ENCODE results near the gene U2AF2. TPM values are rescaled to one million over a fixed set of nuclear protein-coding genes. Genes with fewer than 3 reads are reported as not detected.

U2AF2 gene
- total RNA-seq, 1 donor from 2014 or later, result 145 TPM

GRCh38 chr19:55674459-55674840 is 19.6 kb downstream of the U2AF2 start:
- peaks cover 0 to 46% of the 10 kb centered on the region in 2 donors for H3K36me3 ChIP-seq
- H3K4me1 ChIP-seq, result peaks cover 52% of the 10 kb centered on the region
- TF ChIP-seq CTCF (IDR thresholded peaks at IDR 0.05), result no peak
- no peak for TF ChIP-seq POLR2A (IDR thresholded peaks at IDR 0.05)
- no peak for TF ChIP-seq POLR2AphosphoS5 (IDR thresholded peaks at IDR 0.05; ENCODE audit: insufficient read depth in 1 of 2, low read depth in 1 of 2)
- no peaks in the 10 kb centered on the region for H3K27me3 ChIP-seq
- intact Hi-C loops (cut with DNase I), result no loop called here
- peak overlapping the region; percentile 71 to 84 for H3K4me3 ChIP-seq
- H3K9me3 ChIP-seq, result no peaks in the 10 kb centered on the region
- DNase-seq (ENCODE audit: extremely low spot score in 2 of 2), result no peak
- peak overlapping the region; percentile 89 for H3K27ac ChIP-seq

- no peaks in the 10 kb centered on the region for H3K9me3 ChIP-seq
- H3K27me3 ChIP-seq, result no peaks in the 10 kb centered on the region
- peaks cover 58% of the 10 kb centered on the region for H3K4me1 ChIP-seq
- peak in 1 of 2 donors; percentile 92 for DNase-seq (ENCODE audit: extremely low spot score in 2 of 2)
- intact Hi-C loops (cut with DNase I), result no loop called here
- TF ChIP-seq CTCF (IDR thresholded peaks at IDR 0.05), result no peak
- TF ChIP-seq POLR2A (IDR thresholded peaks at IDR 0.05), result peak in 1 of 2 donors; percentile 16
- TF ChIP-seq POLR2AphosphoS5 (IDR thresholded peaks at IDR 0.05; ENCODE audit: insufficient read depth in 1 of 2, low read depth in 1 of 2), result peak; percentile 75 to 85
- peak within 1 kb of the TSS; percentile 71 to 84 for H3K4me3 ChIP-seq
- peak within 1 kb of the TSS; percentile 89 for H3K27ac ChIP-seq
- peaks cover 0 to 46% of the 10 kb centered on the region in 2 donors for H3K36me3 ChIP-seq
Observed at GRCh38 chr19:55674841-55675660, 20.2 kb downstream of the U2AF2 start, which contains the start of gene EPN1. TSS of gene EPN1 (plus strand) at chr19:55675226. CDS start at chr19:55678628, 3,402 bp downstream.

- peaks cover 66% of the 10 kb centered on the region for H3K4me1 ChIP-seq
- H3K27ac ChIP-seq, result peak overlapping the region; percentile 89
- H3K27me3 ChIP-seq, result no peaks in the 10 kb centered on the region
- TF ChIP-seq POLR2A (IDR thresholded peaks at IDR 0.05) (no peak), CTCF (IDR thresholded peaks at IDR 0.05) (no peak), POLR2AphosphoS5 (IDR thresholded peaks at IDR 0.05; ENCODE audit: insufficient read depth in 1 of 2, low read depth in 1 of 2) (no peak)
- intact Hi-C loops (cut with DNase I), result no loop called here
- H3K4me3 ChIP-seq, result peak overlapping the region; percentile 71 to 84
- H3K36me3 ChIP-seq, result peaks cover 0 to 45% of the 10 kb centered on the region in 2 donors
- DNase-seq (ENCODE audit: extremely low spot score in 2 of 2), result no peak
- H3K9me3 ChIP-seq, result no peaks in the 10 kb centered on the region
Observed at GRCh38 chr19:55675661-55676354, 21.0 kb downstream of the U2AF2 start.

GRCh38 chr19:55676383-55676782 is 21.5 kb downstream of the U2AF2 start:
- TF ChIP-seq POLR2A (IDR thresholded peaks at IDR 0.05), result no peak
- no peak for TF ChIP-seq CTCF (IDR thresholded peaks at IDR 0.05)
- TF ChIP-seq POLR2AphosphoS5 (IDR thresholded peaks at IDR 0.05; ENCODE audit: insufficient read depth in 1 of 2, low read depth in 1 of 2), result no peak
- Histone ChIP-seq H3K4me1 (peaks cover 66% of the 10 kb centered on the region), H3K4me3 (peak overlapping the region; percentile 71 to 84), H3K36me3 (peaks cover 0 to 49% of the 10 kb centered on the region in 2 donors), H3K27me3 (no peaks in the 10 kb centered on the region), H3K9me3 (no peaks in the 10 kb centered on the region), H3K27ac (no peak overlapping the region)
- intact Hi-C loops (cut with DNase I), result no loop called here
- DNase-seq (ENCODE audit: extremely low spot score in 2 of 2), result no peak

Measured in vagina (tissue), 2 donors.